HuH-7.5 (cell line): ENCODE results near the gene CLTB.
"Not testable (repeated sequence)": the region's sequence is repeated elsewhere in the genome, so short reads cannot be mapped to it uniquely, and the experiment has no call there.

ENCODE experiments used
- DNase-seq: peaks from one replicate; pipeline ENCODE4 v3.0.0; 2011; ENCODE audit warnings: low spot score

The CLTB gene

GRCh38 chr5:176415952-176416924 is at the start of gene CLTB:
Gene CLTB (minus strand): TSS chr5:176416539. CDS start chr5:176416363, 176 bp downstream.
- peak; percentile 92 for DNase-seq

GRCh38 chr5:176463113-176463764 is 46.9 kb upstream of the CLTB start:
- DNase-seq = no peak

- DNase-seq = no peak
These were observed 45.0 kb upstream of the CLTB start for GRCh38 chr5:176461349-176461748.

GRCh38 chr5:176458904-176459561 is 42.7 kb upstream of the CLTB start:
- DNase-seq = no peak

- DNase-seq = no peak
These were observed 38.5 kb upstream of the CLTB start for GRCh38 chr5:176454724-176455394.

GRCh38 chr5:176450077-176450476 is 33.7 kb upstream of the CLTB start:
- DNase-seq = no peak

GRCh38 chr5:176447978-176448608 is 31.8 kb upstream of the CLTB start, which contains the start of gene FAF2:
Gene FAF2 (plus strand): TSS chr5:176448385. CDS start chr5:176448408, 23 bp downstream.
- peak; percentile 96 for DNase-seq

- DNase-seq = peak; percentile 47
These were observed 31.2 kb upstream of the CLTB start for GRCh38 chr5:176447591-176447977.

- no peak for DNase-seq
These were observed 30.7 kb upstream of the CLTB start for GRCh38 chr5:176446884-176447590.

- DNase-seq = no peak
These were observed 29.8 kb upstream of the CLTB start for GRCh38 chr5:176446028-176446665.

- DNase-seq = no peak
These were observed 28.4 kb upstream of the CLTB start for GRCh38 chr5:176444742-176445141.

- not testable (repeated sequence) for DNase-seq
These were observed 26.6 kb upstream of the CLTB start for GRCh38 chr5:176442911-176443310.

- DNase-seq = no peak
These were observed 25.6 kb upstream of the CLTB start for GRCh38 chr5:176441921-176442323.

GRCh38 chr5:176440927-176441706 is 24.8 kb upstream of the CLTB start:
- no peak for DNase-seq

GRCh38 chr5:176438959-176439757 is 22.8 kb upstream of the CLTB start:
- DNase-seq = no peak

- no peak for DNase-seq
These were observed 20.3 kb upstream of the CLTB start for GRCh38 chr5:176436656-176437055.

GRCh38 chr5:176432707-176433106 is 16.4 kb upstream of the CLTB start:
- no peak for DNase-seq

- DNase-seq = no peak
These were observed 13.6 kb upstream of the CLTB start for GRCh38 chr5:176429972-176430371.

- no peak for DNase-seq
These were observed 11.6 kb upstream of the CLTB start for GRCh38 chr5:176427971-176428370.
